Lower lobe of right lung (tissue), 2 donors: ENCODE results near the gene TBC1D2. TPM values are rescaled to one million over a fixed set of nuclear protein-coding genes. Genes with fewer than 3 reads are reported as not detected.

Experiments
- ATAC-seq, 2 donors: fragments of 200-7000 bp; cut with Tn5 transposase; one replicate each; pipeline ENCODE4 v1.9.1; 2020 to 2022; ENCODE audit warnings: mild to moderate bottlenecking in 2 of 2, moderate library complexity in 2 of 2
- DNase-seq: peaks from one replicate; pipeline ENCODE4 v3.0.0-alpha.2; 2020
- H3K27ac ChIP-seq: fragments of 200-600 bp; one replicate; pipeline ENCODE4 v1.8.0; 2022
- H3K27me3 ChIP-seq: fragments of 200-600 bp; one replicate; pipeline ENCODE4 v1.8.0; 2022; ENCODE audit warnings: low read depth
- H3K36me3 ChIP-seq: fragments of 200-600 bp; one replicate; pipeline ENCODE4 v1.8.0; 2022; ENCODE audit warnings: mild to moderate bottlenecking
- H3K4me1 ChIP-seq: fragments of 200-600 bp; one replicate; pipeline ENCODE4 v1.8.0; 2022
- H3K4me3 ChIP-seq: fragments of 200-600 bp; one replicate; pipeline ENCODE4 v1.8.0; 2022; ENCODE audit warnings: mild to moderate bottlenecking
- H3K9me3 ChIP-seq: fragments of 200-600 bp; one replicate; pipeline ENCODE4 v1.8.0; 2022
- CTCF ChIP-seq: fragments of 200-600 bp; IDR thresholded peaks from one replicate; pipeline ENCODE4 v1.8.0; 2022; ENCODE audit warnings: antibody characterized with exemption, mild to moderate bottlenecking
- intact Hi-C: fragments of 100-400 bp; cut with DNase I; formaldehyde crosslinking; loops from one replicate; pipeline ENCODE4 v1.11.0; 2022
- total RNA-seq: library from RNA; stranded (reverse); fragmentation: NEBNext Ultra II Directional; extraction: Animal tissue kit (Norgen Biotek cat#: 25700); gene quantifications from one replicate; pipeline ENCODE4 v1.2.1, GENCODE V29; 2021
- donor health status: DM: no; HTN: yes; CAD: no; lungs with severe emphysema.

TBC1D2 gene
- total RNA-seq, 1 donor from 2014 or later: 64.3 TPM

DNA sequence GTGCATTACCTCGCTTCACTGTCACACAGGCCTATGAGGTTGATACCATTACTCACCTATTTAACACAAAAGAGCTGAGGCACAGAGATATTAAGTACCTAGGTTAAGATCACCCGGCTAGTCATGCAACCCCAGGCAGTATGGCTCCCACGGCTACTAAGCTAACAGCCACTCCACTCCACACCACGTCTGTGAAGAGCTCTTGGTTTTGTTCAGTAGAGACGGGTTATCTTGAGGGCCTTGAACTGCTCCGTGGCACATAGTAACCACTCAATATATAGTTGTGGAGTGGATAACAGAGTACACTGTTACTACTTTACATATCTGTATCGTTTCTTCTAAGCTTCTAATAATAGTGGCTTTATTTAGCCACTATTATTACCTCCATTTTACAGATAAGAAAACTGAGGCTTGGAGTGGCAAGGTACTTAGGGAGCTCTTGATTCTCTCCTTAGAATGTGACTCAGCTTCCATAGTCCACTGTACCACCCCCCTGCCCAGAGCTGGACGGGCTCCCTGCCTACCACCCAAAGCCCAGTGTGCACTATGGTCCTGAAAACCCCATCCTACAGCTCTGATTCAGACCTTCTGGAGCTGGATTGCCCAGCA lies 62.0 kb downstream of the TBC1D2 start:
- no peak for DNase-seq
- Histone ChIP-seq H3K9me3 (no peaks in the 10 kb centered on the region), H3K4me3 (peak overlapping the region; percentile 79), H3K27me3 (no peaks in the 10 kb centered on the region), H3K4me1 (peaks cover 9% of the 10 kb centered on the region), H3K36me3 (peaks cover 11% of the 10 kb centered on the region), H3K27ac (peak overlapping the region; percentile 82)
- intact Hi-C loops: no loop called here
- peak; percentile 51 to 52 for ATAC-seq
- TF ChIP-seq CTCF: no peak

GRCh38 chr9:98192503-98193335 lies 62.7 kb downstream of the TBC1D2 start, which contains the start of gene CORO2A:
Gene CORO2A (minus strand): TSS chr9:98192637. CDS start chr9:98157660, 34,977 bp downstream.
- Histone ChIP-seq H3K4me3 (peak within 1 kb of the TSS; percentile 79), H3K4me1 (peaks cover 9% of the 10 kb centered on the region), H3K36me3 (peaks cover 3% of the 10 kb centered on the region), H3K27ac (peak within 1 kb of the TSS; percentile 82), H3K27me3 (no peaks in the 10 kb centered on the region), H3K9me3 (no peaks in the 10 kb centered on the region)
- peak; percentile 90 for DNase-seq
- intact Hi-C loops: no loop called here
- peak; percentile 39 for TF ChIP-seq CTCF
- peak; percentile 92 to 94 for ATAC-seq

GRCh38 chr9:98191671-98192502 lies 63.6 kb downstream of the TBC1D2 start:
- ATAC-seq (peak; percentile 50 to 57), DNase-seq (peak; percentile 84)
- intact Hi-C loops: no loop called here
- no peaks in the 10 kb centered on the region for H3K27me3 ChIP-seq
- H3K4me3 ChIP-seq: peak overlapping the region; percentile 79
- H3K36me3 ChIP-seq: no peaks in the 10 kb centered on the region
- H3K27ac ChIP-seq: peak overlapping the region; percentile 82
- no peak for TF ChIP-seq CTCF
- peaks cover 9% of the 10 kb centered on the region for H3K4me1 ChIP-seq
- H3K9me3 ChIP-seq: no peaks in the 10 kb centered on the region

GRCh38 chr9:98191181-98191608 lies 64.3 kb downstream of the TBC1D2 start:
- intact Hi-C loops: no loop called here
- Histone ChIP-seq H3K27ac (peak overlapping the region; percentile 82), H3K27me3 (no peaks in the 10 kb centered on the region), H3K36me3 (no peaks in the 10 kb centered on the region), H3K4me3 (peak overlapping the region; percentile 79), H3K4me1 (peaks cover 9% of the 10 kb centered on the region), H3K9me3 (no peaks in the 10 kb centered on the region)
- no peak for DNase-seq
- ATAC-seq: no peak
- no peak for TF ChIP-seq CTCF

DNA sequence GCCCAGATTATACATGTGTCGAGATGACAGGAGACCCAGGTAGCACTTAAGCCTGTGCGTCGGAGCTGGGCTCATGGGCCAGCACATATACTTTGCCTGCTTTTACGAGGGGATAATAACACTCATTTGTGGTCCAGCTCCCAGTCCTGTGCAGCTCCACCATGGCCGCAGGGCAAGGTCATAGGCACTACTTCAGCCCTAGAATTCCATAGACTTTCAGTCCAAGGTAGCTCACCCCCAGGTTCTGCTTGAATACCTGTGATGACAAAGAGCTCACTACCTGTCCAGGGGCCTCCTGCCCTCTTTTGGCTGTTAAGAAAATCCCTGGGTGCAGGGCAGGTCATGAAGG lies 64.7 kb downstream of the TBC1D2 start:
- DNase-seq (no peak), ATAC-seq (no peak)
- no peaks in the 10 kb centered on the region for H3K36me3 ChIP-seq
- no peak for TF ChIP-seq CTCF
- peak overlapping the region; percentile 79 for H3K4me3 ChIP-seq
- intact Hi-C loops: no loop called here
- no peaks in the 10 kb centered on the region for H3K9me3 ChIP-seq
- peaks cover 9% of the 10 kb centered on the region for H3K4me1 ChIP-seq
- H3K27ac ChIP-seq: no peak overlapping the region
- no peaks in the 10 kb centered on the region for H3K27me3 ChIP-seq
